B cell (primary cell): Measurements from ENCODE around the gene CRTC3. TPM values are rescaled to one million over a fixed set of nuclear protein-coding genes. Genes with fewer than 3 reads are reported as not detected.

ENCODE experiments used
- ATAC-seq: fragments of 200-7000 bp; cut with Tn5 transposase; one replicate; pipeline ENCODE4 v1.10.0; 2021; ENCODE audit warnings: low read depth, mild to moderate bottlenecking, moderate number of reproducible peaks, moderate library complexity
- CTCF ChIA-PET: fragments of 350-600 bp; sonication (Branson Sonifier 250); formaldehyde crosslinking; loops from one replicate; lab custom pipeline; 2021; ENCODE audit warnings: antibody characterized with exemption, inconsistent platforms; lab: Charles Lee
- POLR2A ChIA-PET: fragments of 350-600 bp; sonication (Branson Sonifier 250); formaldehyde crosslinking; loops from one replicate; lab custom pipeline; 2021; ENCODE audit warnings: antibody characterized with exemption; lab: Charles Lee
- DNase-seq: peaks from one replicate; pipeline ENCODE4 v3.0.0; 2013
- H2AFZ ChIP-seq: 2 replicates; pipeline ENCODE4 v1.6.1; 2012; ENCODE audit warnings: mild to moderate bottlenecking, low read depth, low read length; ENCODE audit not compliant: insufficient read depth, poor library complexity, severe bottlenecking
- H3K27ac ChIP-seq, 2 donors: 1 replicate in 1 of 2; 2 replicates in 1 of 2; pipeline ENCODE4 v1.5.1; 2012 to 2013; ENCODE audit warnings: low read length in 2 of 2, mild to moderate bottlenecking in 2 of 2, moderate library complexity in 1 of 2
- H3K27me3 ChIP-seq, 4 experiments: fragments of 200-600 bp in 1 of 4; sonication (generic) in 1 of 4; replicated peaks in 1 of 4; 1 replicate in 2 of 4; 2 replicates in 2 of 4; pipeline versions ENCODE4 v1.6.1 to v1.7.0; 2013 to 2016; ENCODE audit warnings: low read length in 3 of 4, mild to moderate bottlenecking in 2 of 4, mixed read lengths in 1 of 4, moderate library complexity in 1 of 4; ENCODE audit not compliant: insufficient read depth in 4 of 4, control insufficient read depth in 3 of 4; ENCODE audit errors: control extremely low read depth in 1 of 4
- H3K36me3 ChIP-seq, 2 experiments: replicated peaks in 1 of 2; 1 replicate in 1 of 2; 2 replicates in 1 of 2; pipeline versions ENCODE4 v1.6.1 to v1.7.1; 2013; ENCODE audit warnings: low read length in 1 of 2; ENCODE audit not compliant: insufficient read depth in 2 of 2, control insufficient read depth in 1 of 2; ENCODE audit errors: control extremely low read depth in 1 of 2, extremely low read depth in 1 of 2
- H3K4me1 ChIP-seq, 2 donors: fragments of 200-600 bp in 1 of 2; sonication (generic) in 1 of 2; 1 replicate in 1 of 2; 2 replicates in 1 of 2; pipeline versions ENCODE4 v1.5.1 to v1.6.1; 2013 to 2017; ENCODE audit warnings: low read length in 2 of 2; ENCODE audit not compliant: control insufficient read depth in 2 of 2, insufficient read depth in 2 of 2
- H3K4me2 ChIP-seq: replicated peaks from 2 replicates; pipeline ENCODE3; 2012; ENCODE audit warnings: mild to moderate bottlenecking, low read depth, low read length; ENCODE audit not compliant: poor library complexity, severe bottlenecking
- H3K4me3 ChIP-seq, 5 experiments: fragments of 200-600 bp in 1 of 5; sonication (generic) in 1 of 5; 1 replicate in 3 of 5; 2 replicates in 2 of 5; pipeline versions ENCODE4 v1.5.1 to v1.7.0; 2011 to 2016; ENCODE audit warnings: low read length in 4 of 5, mild to moderate bottlenecking in 4 of 5, low read depth in 2 of 5, control low read depth in 1 of 5, moderate library complexity in 1 of 5; ENCODE audit not compliant: insufficient read depth in 1 of 5; ENCODE audit errors: control extremely low read depth in 1 of 5, extremely low read depth in 1 of 5
- H3K79me2 ChIP-seq: fragments of 200-600 bp; sonication (generic); one replicate; pipeline ENCODE4 v1.6.0; 2016; ENCODE audit warnings: low read length; ENCODE audit not compliant: control insufficient read depth, insufficient read depth
- H3K9ac ChIP-seq: fragments of 200-600 bp; sonication (generic); 2 replicates; pipeline ENCODE4 v1.6.1; 2017; ENCODE audit warnings: mild to moderate bottlenecking, low read length, moderate library complexity
- H3K9me3 ChIP-seq, 3 donors: one replicate each; pipeline versions ENCODE4 v1.6.1 to v1.7.1; 2013; ENCODE audit warnings: low read length in 2 of 3; ENCODE audit not compliant: control insufficient read depth in 2 of 3, insufficient read depth in 1 of 3; ENCODE audit errors: control extremely low read depth in 1 of 3
- H4K20me1 ChIP-seq: 2 replicates; pipeline ENCODE4 v1.6.0; 2012; ENCODE audit warnings: mild to moderate bottlenecking, low read length; ENCODE audit not compliant: insufficient read depth, control insufficient read depth, poor library complexity, severe bottlenecking
- H3K27ac Mint-ChIP-seq: one replicate; pipeline ENCODE4 v1.8.0; 2021; ENCODE audit warnings: mixed read lengths
- H3K27me3 Mint-ChIP-seq: one replicate; pipeline ENCODE4 v1.8.0; 2021; ENCODE audit warnings: mixed read lengths
- H3K4me1 Mint-ChIP-seq: one replicate; pipeline ENCODE4 v1.8.0; 2021; ENCODE audit warnings: mixed read lengths
- H3K4me3 Mint-ChIP-seq: one replicate; pipeline ENCODE4 v1.8.0; 2021; ENCODE audit warnings: mixed read lengths
- H3K9me3 Mint-ChIP-seq: one replicate; pipeline ENCODE4 v1.8.0; 2022; ENCODE audit warnings: mixed read lengths; ENCODE audit not compliant: insufficient read depth
- CTCF ChIP-seq: fragments of 200-600 bp; IDR thresholded peaks from one replicate; pipeline ENCODE4 v1.8.0; 2022; ENCODE audit warnings: antibody characterized with exemption, mild to moderate bottlenecking
- EZH2 ChIP-seq: IDR thresholded peaks from 2 replicates; pipeline ENCODE4 v1.6.1; 2012; ENCODE audit warnings: borderline replicate concordance, low read depth, mild to moderate bottlenecking, moderate library complexity, low read length; ENCODE audit not compliant: insufficient read depth, poor library complexity, severe bottlenecking
- WGBS: methylation state at CpG from one replicate; pipeline ENCODE4 v1.1.5; 2013; ENCODE audit warnings: missing lambda C conversion rate; ENCODE audit not compliant: insufficient coverage; 5-methylcytosine and 5-hydroxymethylcytosine counted together
- intact Hi-C: fragments of 100-400 bp; cut with micrococcal nuclease; formaldehyde crosslinking; loops from one replicate; pipeline ENCODE4 v1.10.0; 2022
- polyA plus RNA-seq: library from polyadenylated mRNA; depleted of rRNA; stranded (reverse); fragments of >200 nt; gene quantifications from 2 replicates; pipeline ENCODE4 v1.2.3, GENCODE V29; 2012
- total RNA-seq, 2 donors: library from RNA; stranded (reverse); fragments of 120-200 nt in 1 of 2; gene quantifications; 1 replicate in 1 of 2; 2 replicates in 1 of 2; pipeline versions ENCODE4 v1.2.3 to v1.2.4, GENCODE V29; 2013 to 2022

Gene CRTC3
- total and polyA plus RNA-seq, 2 donors (not counting 1 experiment from before 2014, with no cell fraction given) = 34.7 to 95.8 TPM

- Histone ChIP-seq H3K4me1 (peaks cover 33 to 42% of the 10 kb centered on the region in 2 donors), H3K36me3 (peaks cover 25 to 77% of the 10 kb centered on the region in 2 experiments), H3K27ac (no peak overlapping the region), H3K4me2 (no peak overlapping the region), H4K20me1 (no peaks in the 10 kb centered on the region), H3K4me3 (no peak overlapping the region), H3K27me3 (no peaks in the 10 kb centered on the region), H2AFZ (no peak overlapping the region), H3K9me3 (no peaks in the 10 kb centered on the region), H3K9ac (no peak overlapping the region), H3K79me2 (peaks cover 5% of the 10 kb centered on the region)
- H3K4me1 Mint-ChIP-seq = peaks cover 33% of the 10 kb centered on the region
- no CpG with 5 or more reads among the region's 1 CpG for WGBS
- no peak overlapping the region for H3K4me3 Mint-ChIP-seq
- H3K27me3 Mint-ChIP-seq = no peaks in the 10 kb centered on the region
- POLR2A ChIA-PET = no interaction called here
- no peaks in the 10 kb centered on the region for H3K9me3 Mint-ChIP-seq
- ATAC-seq (no peak), DNase-seq (no peak)
- intact Hi-C loops = no loop called here
- H3K27ac Mint-ChIP-seq = no peak overlapping the region
- CTCF ChIA-PET = interaction anchor here (0.9 to 4.7 kb wide), 30 partner anchors 8 to 403 kb away, joined by 3 to 89 read pairs (median 4); partner anchors contain the start of genes FES, IQGAP1, SEMA4B and TTLL13
- TF ChIP-seq CTCF = no peak
- TF ChIP-seq EZH2 = no peak
Observed at GRCh38 chr15:90483012-90483307, 46.8 kb upstream of the CRTC3 start.

DNA sequence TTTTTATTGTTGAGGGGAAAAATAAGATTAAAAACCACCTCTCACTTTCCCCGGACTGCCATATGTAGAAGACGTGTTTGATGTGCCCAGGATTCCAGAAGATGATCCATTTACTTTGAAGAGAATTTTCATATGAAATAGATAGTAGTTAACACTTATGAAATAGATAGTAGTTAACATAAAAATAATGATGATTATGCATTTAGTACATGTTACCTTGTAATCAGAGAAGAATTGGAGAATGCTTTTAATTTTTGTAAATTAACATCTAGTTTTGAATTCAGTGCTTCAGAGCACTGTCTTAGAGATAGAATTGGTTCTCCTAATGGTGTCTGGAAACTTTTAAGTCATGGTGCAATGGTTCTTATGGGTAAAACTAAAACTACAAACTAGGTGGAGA, 46.1 kb upstream of the CRTC3 start:
- H3K9me3 ChIP-seq = no peaks in the 10 kb centered on the region

More for the DNA sequence above, 46.1 kb upstream of the CRTC3 start:
- DNase-seq = no peak
- Histone ChIP-seq H3K4me3 (no peak overlapping the region), H3K36me3 (peaks cover 26 to 73% of the 10 kb centered on the region in 2 experiments), H3K4me2 (no peak overlapping the region), H2AFZ (no peak overlapping the region), H3K27me3 (no peaks in the 10 kb centered on the region), H4K20me1 (no peaks in the 10 kb centered on the region), H3K27ac (no peak overlapping the region), H3K4me1 (peaks cover 28 to 36% of the 10 kb centered on the region in 2 donors), H3K9ac (no peak overlapping the region), H3K79me2 (peaks cover 5% of the 10 kb centered on the region)
- no peaks in the 10 kb centered on the region for H3K9me3 Mint-ChIP-seq
- no peaks in the 10 kb centered on the region for H3K27me3 Mint-ChIP-seq
- H3K27ac Mint-ChIP-seq = no peak overlapping the region
- TF ChIP-seq EZH2 (no peak), CTCF (no peak)
- POLR2A ChIA-PET = no interaction called here
- no peak overlapping the region for H3K4me3 Mint-ChIP-seq
- peaks cover 28% of the 10 kb centered on the region for H3K4me1 Mint-ChIP-seq
- no CpG with 5 or more reads among the region's 2 CpGs for WGBS
- intact Hi-C loops = no loop called here
- CTCF ChIA-PET = interaction anchor here (0.9 to 4.6 kb wide), 4 partner anchors 108 to 163 kb away, joined by 4 to 89 read pairs (median 34); no protein-coding TSS in a partner anchor
- ATAC-seq = no peak
